BLaER1 (cell line): Measurements from ENCODE around the gene ZFAND2A.
"Not testable (repeated sequence)": the region's sequence is repeated elsewhere in the genome, so short reads cannot be mapped to it uniquely, and the experiment has no call there.

ENCODE experiments used
- H3K27ac ChIP-seq: shearing (Covaris generic); formaldehyde crosslinking; 2 replicates; pipeline ENCODE4 v1.8.1; 2022
- H3K27me3 ChIP-seq: shearing (Covaris generic); formaldehyde crosslinking; 2 replicates; pipeline ENCODE4 v1.8.1; 2022
- H3K36me3 ChIP-seq: shearing (Covaris generic); formaldehyde crosslinking; 2 replicates; pipeline ENCODE4 v1.8.1; 2022
- H3K4me1 ChIP-seq: shearing (Covaris generic); formaldehyde crosslinking; 2 replicates; pipeline ENCODE4 v1.8.1; 2022
- H3K4me2 ChIP-seq: shearing (Covaris generic); formaldehyde crosslinking; 2 replicates; pipeline ENCODE4 v1.8.1; 2022
- H3K4me3 ChIP-seq: shearing (Covaris generic); formaldehyde crosslinking; 2 replicates; pipeline ENCODE4 v1.8.1; 2022
- H3K9ac ChIP-seq: shearing (Covaris generic); formaldehyde crosslinking; 2 replicates; pipeline ENCODE4 v1.8.1; 2022
- H3K9me3 ChIP-seq: shearing (Covaris generic); formaldehyde crosslinking; 2 replicates; pipeline ENCODE4 v1.8.1; 2022
- H4K20me1 ChIP-seq: shearing (Covaris generic); formaldehyde crosslinking; 2 replicates; pipeline ENCODE4 v1.8.1; 2022
- Cebpa-rat ChIP-seq: shearing (Covaris generic); IDR thresholded peaks from 2 replicates; pipeline ENCODE4 v1.8.1; 2022

Gene ZFAND2A

DNA sequence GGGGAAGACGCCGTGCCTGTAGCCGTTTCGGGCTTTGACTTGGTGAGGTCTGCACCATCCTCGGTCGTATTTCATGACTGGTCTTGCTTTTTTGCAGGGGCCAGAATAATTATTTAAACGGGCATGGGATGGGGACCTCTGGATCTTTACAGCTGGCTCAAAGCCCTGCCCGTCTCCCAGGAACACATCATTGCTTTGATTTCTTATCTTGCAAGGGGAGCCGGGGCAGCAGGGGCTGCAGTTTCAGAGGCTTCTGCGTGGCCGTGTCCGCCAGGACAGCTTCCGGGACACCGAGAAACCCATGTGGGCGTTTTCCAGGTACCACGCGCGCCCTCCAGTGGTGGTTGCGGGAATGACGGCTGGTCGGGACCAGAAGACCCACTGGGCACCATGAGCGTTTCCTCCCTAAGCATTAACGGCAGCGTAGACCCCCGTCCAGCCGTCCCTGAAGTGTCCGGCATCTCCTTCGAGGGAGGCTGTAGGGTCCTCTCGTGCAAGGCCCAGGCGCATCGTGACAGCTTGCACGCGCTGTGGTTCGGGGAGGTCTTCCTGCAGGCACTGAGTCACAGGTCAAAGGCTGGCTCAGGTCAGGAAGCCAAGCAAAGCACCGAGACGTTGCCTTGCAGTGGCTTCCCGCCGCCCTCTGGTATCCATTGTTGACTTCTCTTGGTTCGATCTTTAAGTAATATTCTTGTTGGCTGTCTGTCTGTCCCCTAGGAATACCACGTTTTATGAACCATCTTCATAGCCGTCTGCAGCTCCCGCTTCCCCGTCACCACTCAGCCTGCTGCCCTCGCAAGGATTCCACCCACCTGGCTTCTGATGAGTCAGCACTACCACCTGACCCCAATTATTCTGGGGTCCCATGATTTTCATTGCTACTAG lies 16.2 kb upstream of the ZFAND2A start:
- Histone ChIP-seq H4K20me1 (no peaks in the 10 kb centered on the region), H3K36me3 (no peaks in the 10 kb centered on the region), H3K4me2 (peak overlapping the region; percentile 20), H3K9ac (no peak overlapping the region), H3K4me3 (no peak overlapping the region), H3K27me3 (no peaks in the 10 kb centered on the region), H3K9me3 (peaks cover 5% of the 10 kb centered on the region; the same call in 1 of the 2 replicates), H3K4me1 (peaks cover 24% of the 10 kb centered on the region), H3K27ac (no peak overlapping the region)
- no peak for TF ChIP-seq Cebpa-rat

DNA sequence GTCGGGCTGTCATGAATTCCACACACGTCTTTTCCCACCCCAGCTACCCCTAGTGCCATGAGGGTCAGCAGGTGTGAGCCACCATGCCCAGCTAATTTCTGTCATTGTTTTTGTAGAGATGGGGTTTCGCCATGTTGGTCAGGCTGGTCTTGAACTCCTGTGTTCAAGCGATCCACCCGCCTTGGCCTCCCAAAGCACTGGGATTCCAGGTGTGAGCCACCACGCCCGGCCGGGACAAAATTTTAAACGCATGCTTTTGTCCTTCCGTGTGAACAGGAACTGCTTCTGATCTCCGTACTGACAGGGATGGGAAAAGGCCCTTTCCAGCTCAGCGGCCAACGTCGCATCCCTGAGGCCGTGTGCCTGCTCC lies 15.6 kb upstream of the ZFAND2A start:
- H3K9ac ChIP-seq: no peak overlapping the region
- H3K27ac ChIP-seq: no peak overlapping the region
- peaks cover 5% of the 10 kb centered on the region; the same call in 1 of the 2 replicates for H3K9me3 ChIP-seq
- no peaks in the 10 kb centered on the region for H3K36me3 ChIP-seq
- TF ChIP-seq Cebpa-rat: no peak
- peak overlapping the region; percentile 20 for H3K4me2 ChIP-seq
- H3K4me1 ChIP-seq: peaks cover 26% of the 10 kb centered on the region
- H3K4me3 ChIP-seq: no peak overlapping the region
- no peaks in the 10 kb centered on the region for H4K20me1 ChIP-seq
- no peaks in the 10 kb centered on the region for H3K27me3 ChIP-seq

DNA sequence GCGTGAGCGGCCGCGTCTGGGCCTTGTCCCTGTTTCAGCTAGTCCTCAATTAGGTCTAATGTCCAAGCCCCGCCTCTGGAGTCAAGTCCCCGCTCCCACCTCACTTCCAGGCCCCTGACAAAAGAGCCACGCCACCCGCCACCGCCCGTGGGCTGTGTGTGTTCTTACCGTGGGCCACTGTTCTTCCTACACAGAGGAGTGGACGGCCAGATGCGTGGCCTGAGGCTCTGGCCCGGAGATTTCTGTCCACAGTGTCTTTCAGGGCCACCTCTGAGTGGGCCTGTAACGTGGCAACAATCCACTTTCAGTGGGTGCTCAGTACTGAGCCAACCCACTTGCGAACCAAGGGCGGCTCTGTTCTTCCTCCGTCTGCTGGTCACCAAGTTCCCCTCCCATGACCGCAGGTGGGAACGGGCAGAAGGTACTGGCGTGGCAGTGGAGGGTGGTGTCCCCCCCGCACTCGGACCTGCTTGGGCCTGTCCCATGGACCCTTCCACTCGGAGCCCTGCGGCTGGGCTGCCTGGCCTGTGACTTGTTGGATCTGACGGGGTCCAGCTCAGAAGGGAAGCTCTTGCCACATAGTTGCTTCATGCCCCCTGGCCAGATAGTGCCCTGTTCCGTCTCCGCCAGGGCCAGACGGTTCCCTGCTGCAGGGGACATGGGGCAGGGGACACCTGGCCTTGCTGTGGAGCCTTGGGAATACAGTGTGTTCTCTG lies 15.0 kb upstream of the ZFAND2A start:
- Histone ChIP-seq H3K4me2 (no peak overlapping the region), H3K27ac (no peak overlapping the region), H3K4me1 (peaks cover 29% of the 10 kb centered on the region), H3K9me3 (peaks cover 5% of the 10 kb centered on the region; the same call in 1 of the 2 replicates), H3K27me3 (no peaks in the 10 kb centered on the region), H3K4me3 (no peak overlapping the region), H3K36me3 (no peaks in the 10 kb centered on the region), H3K9ac (no peak overlapping the region), H4K20me1 (no peaks in the 10 kb centered on the region)
- TF ChIP-seq Cebpa-rat: no peak

DNA sequence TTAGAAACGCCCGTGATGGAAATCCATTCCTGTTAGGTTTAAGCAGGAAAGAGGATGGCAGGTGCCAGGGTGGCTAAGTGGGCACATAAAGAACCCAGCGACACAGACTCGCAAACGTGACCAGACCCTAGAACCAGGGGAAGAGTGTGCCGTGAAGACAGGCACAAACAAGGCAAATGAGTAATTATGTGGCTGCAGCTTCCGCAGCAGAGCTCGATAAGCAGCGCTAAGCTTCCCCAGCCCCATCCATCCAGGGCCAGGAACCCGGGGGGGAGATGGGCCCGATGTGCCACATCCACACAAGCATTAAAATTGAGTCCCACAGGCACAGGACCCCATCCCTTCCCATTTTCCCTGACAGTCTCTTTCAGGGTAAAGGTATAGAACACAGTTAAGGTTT lies 14.0 kb upstream of the ZFAND2A start:
- Histone ChIP-seq H3K4me3 (no peak overlapping the region), H3K27me3 (no peaks in the 10 kb centered on the region), H3K4me2 (no peak overlapping the region), H3K27ac (no peak overlapping the region), H3K36me3 (no peaks in the 10 kb centered on the region), H4K20me1 (no peaks in the 10 kb centered on the region), H3K4me1 (peaks cover 36% of the 10 kb centered on the region), H3K9ac (no peak overlapping the region), H3K9me3 (peaks cover 5% of the 10 kb centered on the region; the same call in 1 of the 2 replicates)
- no peak for TF ChIP-seq Cebpa-rat

DNA sequence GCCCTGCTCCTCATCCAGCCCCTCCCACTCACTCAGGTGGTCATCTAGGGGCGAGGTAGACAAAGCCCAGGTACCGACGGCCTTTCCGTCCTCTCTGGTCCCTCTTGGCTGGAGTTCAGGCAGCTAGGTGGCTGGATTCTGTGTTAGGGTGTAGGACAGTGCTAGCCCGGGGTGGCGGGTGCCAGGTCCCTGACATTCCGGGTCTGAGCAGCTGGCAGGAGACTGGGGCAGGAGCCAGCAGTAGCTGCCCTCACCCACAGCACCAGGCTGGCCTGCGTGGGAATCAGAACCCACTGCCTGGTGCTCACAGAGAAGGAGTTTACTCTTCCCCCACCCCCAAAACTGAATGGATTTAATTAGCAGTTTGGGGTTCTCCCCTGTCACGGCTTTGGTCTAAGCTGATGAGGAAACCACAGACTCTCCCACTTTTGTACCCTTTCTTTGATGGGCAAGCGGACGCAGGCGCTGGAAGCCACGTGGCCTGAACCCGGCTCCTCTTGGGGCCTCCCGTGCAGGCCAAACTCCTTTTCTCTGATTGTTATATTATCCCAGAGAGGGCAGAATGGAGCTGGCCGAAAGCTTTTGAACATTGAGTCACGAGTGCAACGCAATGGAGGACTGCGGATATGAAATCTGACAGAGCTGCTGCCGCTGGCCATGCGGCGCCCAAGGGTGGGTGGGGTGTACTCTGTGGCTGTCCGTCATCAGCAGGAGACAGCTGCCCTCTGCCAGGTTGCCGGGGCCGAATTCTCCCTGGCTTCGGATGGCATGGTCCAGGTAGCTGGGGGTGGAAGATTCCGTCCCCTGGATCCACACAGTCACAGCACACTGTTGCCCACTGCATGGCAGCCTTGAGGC lies 12.9 kb upstream of the ZFAND2A start:
- Histone ChIP-seq H3K4me2 (peak overlapping the region; percentile 42), H3K4me1 (peaks cover 36% of the 10 kb centered on the region), H3K27ac (peak overlapping the region; percentile 37; the same call in 1 of the 2 replicates), H4K20me1 (no peaks in the 10 kb centered on the region), H3K4me3 (no peak overlapping the region), H3K27me3 (no peaks in the 10 kb centered on the region), H3K9me3 (no peaks in the 10 kb centered on the region), H3K9ac (no peak overlapping the region), H3K36me3 (no peaks in the 10 kb centered on the region)
- no peak for TF ChIP-seq Cebpa-rat

DNA sequence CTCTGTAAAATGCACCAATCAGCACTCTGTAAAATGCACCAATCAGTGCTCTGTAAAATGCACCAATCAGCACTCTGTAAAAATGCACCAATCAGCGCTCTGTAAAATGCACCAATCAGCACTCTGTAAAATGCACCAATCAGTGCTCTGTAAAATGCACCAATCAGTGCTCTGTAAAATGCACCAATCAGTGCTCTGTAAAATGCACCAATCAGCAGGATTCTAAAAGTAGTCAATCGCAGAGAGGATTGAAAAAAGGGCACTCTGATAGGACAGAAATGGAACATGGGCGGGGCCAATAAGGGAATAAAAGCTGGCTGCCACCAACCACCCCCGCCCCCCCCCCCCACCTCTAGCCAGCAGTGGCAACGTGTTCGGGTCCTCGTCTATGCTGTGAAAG lies 11.5 kb upstream of the ZFAND2A start:
- H3K9me3 ChIP-seq, H3K27me3 ChIP-seq, H4K20me1 ChIP-seq, H3K36me3 ChIP-seq, H3K4me2 ChIP-seq, H3K9ac ChIP-seq, H3K27ac ChIP-seq, H3K4me3 ChIP-seq: not testable (repeated sequence)
- H3K4me1 ChIP-seq: peaks cover 31% of the 10 kb centered on the region

DNA sequence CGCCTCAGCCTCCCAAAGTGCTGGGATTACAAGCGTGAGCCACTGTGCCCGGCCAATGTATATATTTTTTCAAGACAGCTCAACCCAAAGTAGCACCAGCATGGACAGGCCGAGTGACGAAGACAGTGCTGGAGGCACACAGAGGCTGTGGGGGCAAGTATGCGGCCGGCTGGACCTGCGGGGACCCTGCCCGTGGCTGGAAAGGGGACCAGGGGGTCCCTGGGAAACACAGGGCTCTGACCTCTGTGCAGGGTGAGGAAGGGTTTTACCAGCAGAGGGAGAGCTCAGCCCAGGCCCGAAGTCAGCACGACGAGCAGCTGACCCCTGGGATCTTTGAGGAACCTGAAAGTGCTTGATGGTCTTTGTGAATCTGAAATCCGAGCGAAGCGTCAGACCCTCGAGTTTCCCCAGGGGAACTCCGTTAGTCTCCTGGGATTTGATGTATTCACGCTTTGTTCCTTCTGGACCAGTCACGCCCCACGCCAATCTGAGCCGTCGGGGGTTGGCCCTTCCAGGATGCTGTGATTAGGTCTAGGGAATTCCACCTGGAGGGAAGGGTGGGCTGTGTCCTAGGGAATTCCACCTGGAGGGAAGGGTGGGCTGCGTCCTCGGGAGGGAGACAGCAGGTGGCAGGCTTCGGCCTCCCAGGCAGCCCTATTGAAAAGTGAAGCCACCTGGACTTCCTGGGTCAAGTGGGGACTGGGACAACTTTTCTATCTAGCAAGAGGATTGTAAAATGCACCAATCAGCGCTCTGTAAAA lies 10.9 kb upstream of the ZFAND2A start:
- no peak overlapping the region for H3K27ac ChIP-seq
- H4K20me1 ChIP-seq: no peaks in the 10 kb centered on the region
- no peak overlapping the region for H3K9ac ChIP-seq
- H3K4me2 ChIP-seq: 0 out of 2 replicates have a peak overlapping the region, but pooled peaks have one; percentile 24
- no peaks in the 10 kb centered on the region for H3K9me3 ChIP-seq
- H3K4me3 ChIP-seq: no peak overlapping the region
- peaks cover 27% of the 10 kb centered on the region for H3K4me1 ChIP-seq
- H3K36me3 ChIP-seq: no peaks in the 10 kb centered on the region
- TF ChIP-seq Cebpa-rat: no peak
- H3K27me3 ChIP-seq: no peaks in the 10 kb centered on the region

DNA sequence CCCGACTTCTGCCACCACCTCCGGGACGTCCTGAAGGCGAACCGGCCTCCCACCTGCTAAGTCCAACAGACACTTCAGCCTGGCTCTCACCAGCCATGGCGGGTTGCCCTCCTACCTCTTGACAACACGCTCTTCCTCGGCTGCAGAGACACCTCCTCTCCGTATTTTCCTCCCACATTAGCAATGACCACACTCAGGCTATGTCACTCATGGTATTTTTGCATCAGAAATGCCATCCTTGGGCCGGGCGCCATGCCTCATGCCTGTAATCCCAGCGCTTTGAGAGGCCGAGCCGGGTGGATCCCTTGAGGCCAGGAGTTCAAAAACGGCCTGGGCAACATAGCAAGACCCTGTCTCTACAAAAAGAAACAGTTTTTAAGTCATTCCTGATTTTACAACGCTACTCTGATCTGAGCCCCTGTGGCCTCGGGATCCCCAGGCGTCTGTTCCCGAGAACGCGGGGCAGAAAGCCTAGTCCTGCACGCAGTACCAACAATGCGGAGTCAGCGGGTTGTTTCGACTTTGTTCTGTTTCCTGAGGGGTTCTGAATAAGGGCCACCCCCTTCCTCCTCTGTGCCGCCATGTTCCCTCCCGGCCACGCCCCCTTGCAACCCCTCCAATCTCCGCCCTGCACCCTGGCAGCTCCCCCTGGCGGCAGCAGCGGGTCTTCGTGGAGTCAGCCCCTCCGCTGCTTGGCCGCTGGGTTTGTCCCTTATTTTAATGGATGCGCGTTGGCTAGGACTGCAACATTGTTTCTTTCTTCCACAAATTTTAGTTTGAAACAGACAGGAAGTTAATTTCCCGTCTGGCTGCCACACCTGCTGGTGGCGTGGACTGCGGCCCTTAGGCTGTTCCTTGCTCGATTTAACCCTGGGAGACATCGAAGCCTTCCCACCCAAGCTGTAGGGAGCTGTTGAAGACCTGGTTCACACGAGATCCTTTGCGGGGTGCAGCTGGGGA lies 9.7 kb upstream of the ZFAND2A start:
- 0 out of 2 replicates have a peak, but pooled peaks cover 3% of the 10 kb centered on the region for H3K36me3 ChIP-seq
- H3K27me3 ChIP-seq: no peaks in the 10 kb centered on the region
- H3K27ac ChIP-seq: no peak overlapping the region
- no peak overlapping the region for H3K9ac ChIP-seq
- no peaks in the 10 kb centered on the region for H4K20me1 ChIP-seq
- TF ChIP-seq Cebpa-rat: no peak
- peak overlapping the region; percentile 17 for H3K4me2 ChIP-seq
- H3K4me3 ChIP-seq: no peak overlapping the region
- peaks cover 27% of the 10 kb centered on the region for H3K4me1 ChIP-seq
- no peaks in the 10 kb centered on the region for H3K9me3 ChIP-seq
